Neural progenitor cell (in vitro differentiated cells): ENCODE results near the gene KY.

Experiments
- CTCF ChIP-seq: fragments of 200-600 bp; sonication (generic); IDR thresholded peaks from 2 replicates; pipeline ENCODE4 v1.5.1; 2017; ENCODE audit warnings: antibody characterized with exemption, mild to moderate bottlenecking
- EZH2phosphoT487 ChIP-seq: fragments of 200-600 bp; sonication (generic); IDR thresholded peaks from 2 replicates; pipeline ENCODE4 v1.6.1; 2017; ENCODE audit warnings: antibody characterized with exemption

DNA sequence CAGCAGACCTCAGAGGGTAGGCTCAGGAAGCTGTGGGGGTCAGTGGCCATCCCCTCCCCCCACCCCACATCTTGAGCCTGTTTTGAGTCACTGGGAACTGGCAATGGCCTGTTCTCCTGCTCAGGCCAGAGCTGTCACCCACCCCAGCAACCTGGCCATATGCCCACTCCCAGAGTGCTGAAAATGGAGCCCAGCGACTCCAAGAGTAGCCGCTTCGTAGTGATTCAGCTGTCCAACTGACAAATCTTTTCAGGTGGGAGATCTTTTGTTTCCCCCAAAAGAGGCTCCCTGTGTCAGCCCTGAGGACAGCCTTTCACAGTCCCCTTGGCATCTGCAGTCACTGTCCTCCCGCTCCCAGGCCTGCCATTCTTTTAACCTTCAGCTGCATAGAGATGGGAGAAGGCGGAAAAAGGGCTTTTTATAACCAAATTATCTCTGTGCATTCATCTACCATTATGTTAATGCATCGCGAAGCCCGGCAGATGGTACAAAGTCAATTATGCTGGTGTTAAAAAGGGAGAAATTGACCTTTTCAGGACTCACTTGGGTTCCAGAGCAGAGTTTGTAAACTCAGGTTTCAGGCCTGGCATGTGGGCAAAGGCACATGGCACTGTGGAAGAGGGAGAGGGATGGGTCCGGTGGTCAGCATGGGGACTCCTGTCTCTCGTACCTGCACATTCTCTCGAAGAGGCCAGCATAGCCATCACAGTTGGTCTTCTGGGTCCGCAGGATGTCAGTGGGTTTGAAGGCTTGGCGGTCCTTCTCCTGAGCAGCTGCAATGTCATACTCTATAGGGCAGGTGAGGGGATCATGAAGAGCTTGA is 32.1 kb downstream of the KY start:
- TF ChIP-seq CTCF (no peak), EZH2phosphoT487 (no peak)
